CD4-positive, alpha-beta T cell treated with Interleukin-15 for 4 hours (primary cell): ENCODE results near the gene TMEM132C.

Experiments
- DNase-seq: peaks from one replicate; pipeline ENCODE4 v3.0.0-alpha.2; 2020; ENCODE audit warnings: low spot score

The TMEM132C gene

DNA sequence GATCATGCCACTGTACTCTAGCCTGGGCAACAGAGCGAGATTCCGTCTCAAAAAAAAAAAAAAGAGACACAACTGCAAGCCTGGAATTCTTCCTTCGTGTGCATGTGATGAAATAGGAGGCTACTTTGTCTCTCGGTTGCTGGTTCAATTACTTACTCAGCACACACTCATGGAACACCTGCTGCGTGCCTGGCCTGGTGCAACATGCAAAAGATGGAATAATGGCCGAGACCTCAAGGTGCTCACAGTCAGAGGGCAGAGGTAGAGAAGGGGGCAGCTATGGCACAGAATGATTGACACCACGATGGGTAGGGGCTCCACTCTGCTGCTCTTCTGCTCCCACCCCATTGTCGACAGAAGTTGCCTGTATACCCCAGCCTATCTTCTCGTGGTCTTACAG, 444.5 kb downstream of the TMEM132C start:
- DNase-seq = no peak

DNA sequence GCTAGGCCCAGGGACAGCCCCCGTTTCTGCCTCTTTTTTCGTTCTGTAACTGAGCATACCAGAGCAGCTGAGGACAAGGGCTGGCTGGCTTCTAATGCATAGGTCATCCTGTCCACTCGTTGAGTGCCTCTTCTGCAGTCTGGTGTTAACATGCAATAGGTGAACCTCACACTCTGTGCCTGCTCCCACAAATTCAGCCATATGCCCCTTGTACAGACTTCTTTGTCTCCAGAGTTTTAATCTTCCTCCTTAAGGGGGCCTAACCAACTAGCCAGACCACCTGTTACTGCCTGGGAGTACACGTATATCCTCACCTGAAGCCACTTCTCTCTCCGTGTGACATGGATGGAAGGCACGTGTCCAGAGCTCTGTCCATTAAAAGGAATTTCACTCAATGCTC, 445.7 kb downstream of the TMEM132C start:
- no peak for DNase-seq

GRCh38 chr12:128715485-128715884, 448.5 kb downstream of the TMEM132C start:
- DNase-seq = no peak

DNA sequence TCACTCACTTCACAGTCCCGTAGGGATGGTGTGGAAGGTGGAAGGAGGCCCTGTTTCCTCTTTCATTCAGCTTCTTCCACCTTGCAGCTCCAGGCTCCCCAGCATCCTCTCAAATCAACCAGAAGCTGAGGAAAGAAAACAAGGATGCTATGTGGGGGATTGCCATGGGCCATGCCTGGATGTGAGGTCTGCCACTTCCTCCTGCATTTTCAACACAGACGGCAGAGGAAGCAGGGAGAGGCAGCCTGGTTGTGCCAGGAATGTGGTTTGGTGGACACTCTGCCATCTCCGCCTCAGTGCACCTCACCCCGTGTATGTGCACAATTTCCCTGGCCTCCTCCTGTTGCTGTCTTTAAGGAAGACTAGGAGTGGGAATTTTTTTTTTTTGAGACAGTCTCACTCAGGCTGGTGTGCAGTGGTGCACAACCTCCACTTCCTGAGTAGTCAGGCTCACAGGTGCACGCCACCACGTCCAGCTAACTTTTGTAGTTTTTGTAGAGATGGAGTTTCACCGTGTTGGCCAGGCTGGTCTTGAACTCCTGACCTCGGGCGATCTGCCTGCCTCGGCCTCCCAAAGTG, 457.6 kb downstream of the TMEM132C start:
- no peak for DNase-seq

GRCh38 chr12:128726886-128727285, 459.9 kb downstream of the TMEM132C start:
- DNase-seq = no peak

DNA sequence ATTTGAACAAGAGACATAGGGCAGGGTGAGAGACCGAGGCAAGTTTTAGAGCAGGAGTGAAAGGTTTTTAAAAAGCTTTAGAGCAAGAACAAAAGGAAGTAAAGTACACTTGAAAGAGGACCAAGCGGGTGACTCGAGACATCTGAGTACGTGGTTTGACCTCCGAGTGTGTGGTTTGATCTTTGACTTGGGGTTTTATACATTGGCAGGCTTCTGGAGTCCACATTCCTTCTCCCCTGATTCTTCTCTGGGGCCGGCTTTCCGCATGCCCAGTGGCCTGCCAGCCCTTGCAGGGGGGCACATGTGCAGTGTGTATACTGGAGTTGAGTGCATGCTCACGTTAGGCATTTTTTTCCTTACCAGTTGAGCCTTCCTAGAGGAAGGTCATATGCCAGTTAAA, 460.5 kb downstream of the TMEM132C start:
- no peak for DNase-seq

DNA sequence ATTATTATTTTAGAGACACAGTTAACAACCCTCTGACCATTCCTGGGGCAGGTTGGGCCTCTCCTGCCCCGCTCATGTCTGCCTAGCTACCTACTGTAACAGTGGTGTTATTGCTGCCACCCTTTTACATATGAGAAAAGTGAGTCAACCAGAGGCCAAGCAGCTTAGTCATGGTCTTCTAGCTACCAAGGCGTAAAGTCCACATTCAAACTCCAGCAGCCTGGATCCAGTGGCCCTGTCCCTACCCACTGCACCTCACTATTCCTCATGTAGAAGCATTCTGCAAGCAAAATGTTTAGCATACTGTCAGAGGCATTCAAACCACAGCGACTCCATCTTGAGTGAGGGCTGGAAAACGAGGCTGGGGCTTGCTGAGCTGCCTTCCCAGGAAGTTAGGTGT, 461.0 kb downstream of the TMEM132C start:
- DNase-seq = no peak

DNA sequence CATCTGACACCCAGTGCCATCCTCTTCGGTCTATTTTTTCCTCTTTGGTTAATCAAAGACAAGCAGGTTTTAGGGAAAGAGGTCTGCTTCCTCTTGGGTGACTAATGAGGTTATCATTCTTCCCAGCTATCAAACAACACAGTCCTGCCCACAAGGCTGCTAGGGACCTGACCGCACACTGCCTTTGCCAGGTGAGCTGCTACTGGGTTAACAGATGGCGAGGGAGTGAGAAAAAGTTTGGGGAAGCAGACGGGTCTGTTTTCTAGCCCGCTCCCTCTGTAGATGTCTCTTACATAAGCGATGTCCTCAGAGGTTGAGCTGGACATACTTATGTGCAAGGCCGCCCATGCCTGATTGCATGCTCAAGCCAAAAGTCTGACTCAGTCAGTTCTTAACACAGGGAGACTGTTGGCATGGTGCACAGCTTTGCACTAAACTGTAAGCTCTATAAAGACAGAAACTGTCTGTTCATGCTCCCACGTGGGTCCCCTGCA, 462.7 kb downstream of the TMEM132C start:
- DNase-seq = no peak

DNA sequence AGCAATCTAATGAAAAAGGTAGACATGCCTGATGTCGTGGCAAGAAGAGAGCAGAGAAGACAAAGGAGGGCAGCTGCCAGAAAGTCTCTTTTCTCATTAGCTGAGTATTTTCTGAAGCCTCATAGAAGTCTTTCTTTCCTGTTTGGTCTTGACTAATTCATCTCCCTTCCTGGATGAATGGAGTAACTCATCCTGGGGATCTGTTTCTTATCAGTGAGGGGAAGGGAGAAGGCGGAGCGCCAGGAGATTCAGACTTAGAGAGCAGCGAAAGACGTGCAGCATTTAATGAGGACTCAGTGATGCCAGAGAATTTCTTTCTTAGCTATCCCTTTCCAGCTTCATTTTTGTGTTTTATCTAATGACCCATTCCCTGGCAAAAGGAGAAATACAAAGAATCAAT, 467.4 kb downstream of the TMEM132C start:
- no peak for DNase-seq

- no peak for DNase-seq
These were observed 470.5 kb downstream of the TMEM132C start for GRCh38 chr12:128737292-128737966.

DNA sequence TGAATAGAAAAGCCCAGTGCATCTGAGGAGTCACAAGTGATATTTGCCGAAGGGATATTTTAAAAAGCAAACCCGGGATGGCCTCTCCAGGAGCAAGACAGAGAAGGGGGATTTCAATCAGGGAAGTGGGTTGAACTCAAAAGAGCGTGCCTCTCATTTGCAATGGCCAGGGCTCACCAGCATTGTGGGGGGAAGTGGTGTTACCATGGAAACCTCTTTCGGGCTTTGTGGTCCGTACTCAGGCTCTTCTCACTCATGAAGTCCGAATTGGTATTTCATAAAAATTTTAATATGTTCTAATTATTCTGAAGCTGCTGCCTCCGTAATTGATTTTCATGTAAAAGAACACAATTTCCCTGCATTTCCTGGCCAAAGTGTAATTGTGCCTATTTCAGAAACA, 476.9 kb downstream of the TMEM132C start:
- DNase-seq = no peak

DNA sequence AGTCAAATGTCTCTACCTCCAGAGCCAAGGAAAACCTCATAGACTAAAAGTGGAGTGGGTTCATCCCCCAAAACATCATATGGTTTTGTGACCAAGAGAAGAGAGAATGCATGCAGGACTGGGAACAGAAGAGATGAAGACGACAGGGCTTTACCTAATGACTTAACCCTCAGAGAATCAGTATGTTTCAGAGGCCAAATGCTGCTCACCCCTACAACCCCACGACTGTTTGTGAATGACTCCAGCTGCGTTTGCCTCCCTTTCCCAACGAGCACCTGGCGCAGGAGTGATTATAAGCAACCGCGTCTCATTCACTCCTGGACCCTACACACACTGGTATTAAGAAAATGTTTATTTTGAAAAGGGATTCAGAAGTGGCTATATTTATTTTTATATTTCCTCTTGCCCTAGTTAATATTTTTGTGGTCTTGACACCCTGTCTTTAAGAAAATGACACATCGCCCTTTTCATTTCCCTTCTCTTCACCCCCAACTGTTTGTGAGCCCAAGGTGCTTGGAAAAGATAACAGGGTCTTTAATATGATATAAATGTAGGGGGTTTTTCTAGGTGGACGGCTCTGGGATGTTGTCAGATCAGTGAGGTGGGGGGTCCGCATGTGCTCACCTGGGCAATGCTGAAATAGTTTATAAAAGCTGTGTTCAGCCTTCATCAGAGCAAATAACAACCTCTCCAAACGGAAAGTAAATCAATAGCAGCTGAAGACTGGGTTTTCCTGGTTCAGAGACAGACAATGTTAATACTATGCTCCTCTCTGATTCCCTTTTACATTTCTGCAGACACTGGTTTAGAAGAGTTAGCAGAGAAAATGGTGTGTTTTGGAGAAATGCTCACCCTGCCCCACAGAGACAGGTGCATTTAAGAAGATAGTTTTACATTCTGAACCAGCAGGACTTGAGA, 479.1 kb downstream of the TMEM132C start:
- peak; percentile 13 for DNase-seq

DNA sequence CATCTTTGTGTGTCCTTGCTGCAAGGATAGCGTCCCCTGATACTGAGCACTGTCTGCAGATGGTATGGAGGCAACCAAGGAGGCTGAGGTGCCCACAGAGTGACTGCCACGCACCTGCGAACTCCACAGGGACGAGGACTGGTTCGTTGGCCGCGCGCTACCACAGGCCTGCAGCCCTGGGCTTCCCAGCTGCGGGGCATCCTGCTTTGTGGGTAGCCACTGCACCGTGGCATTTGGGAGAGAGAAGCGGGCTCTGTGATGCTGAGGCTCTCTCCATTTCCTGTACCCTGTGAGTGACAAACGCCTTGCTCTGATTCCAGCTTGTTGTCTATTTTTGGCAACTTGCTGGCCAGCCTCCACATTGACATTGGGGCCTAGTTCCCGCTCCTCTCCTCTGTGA, 480.5 kb downstream of the TMEM132C start:
- DNase-seq = no peak

GRCh38 chr12:128752386-128752785, 485.4 kb downstream of the TMEM132C start:
- DNase-seq = no peak

DNA sequence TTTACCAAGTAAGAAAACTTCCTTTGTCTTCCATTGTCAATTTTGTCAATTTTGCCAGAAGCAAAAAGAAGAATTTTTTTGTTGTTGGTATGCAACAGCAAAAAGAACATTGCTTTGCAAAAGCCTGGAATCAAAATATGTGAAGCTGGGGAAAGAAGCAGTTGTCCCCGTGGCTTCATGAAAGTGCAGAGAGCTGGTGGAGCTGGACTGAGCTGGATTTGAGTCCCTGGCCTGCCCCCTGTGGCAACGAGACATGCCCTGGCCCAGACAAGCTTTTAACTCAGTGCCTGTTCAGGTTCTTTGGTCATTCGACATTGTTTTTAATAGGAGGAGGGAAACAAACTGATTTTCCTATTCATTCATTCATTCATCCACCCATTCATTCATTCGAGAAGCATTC, 486.5 kb downstream of the TMEM132C start:
- no peak for DNase-seq

DNA sequence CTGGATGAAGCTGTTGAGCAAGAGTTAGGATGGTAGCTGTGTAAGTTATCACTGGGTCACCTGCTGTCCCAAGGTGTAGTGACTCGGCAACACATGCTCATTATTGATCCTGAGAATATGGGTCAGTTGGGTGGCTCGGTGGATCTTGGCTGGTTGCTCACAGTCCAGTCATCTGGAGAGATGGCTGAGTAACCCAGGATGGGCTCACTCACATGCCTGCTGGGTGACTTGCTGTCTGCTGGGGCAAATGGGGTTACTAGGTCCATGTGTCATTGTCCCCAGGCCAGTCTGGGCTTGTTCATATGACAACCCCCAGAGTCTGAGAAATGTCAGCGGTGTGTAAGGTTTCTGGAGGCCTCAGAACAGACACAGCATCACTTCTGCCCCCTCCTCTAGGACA, 487.3 kb downstream of the TMEM132C start:
- DNase-seq = no peak

- DNase-seq = no peak
These were observed 488.6 kb downstream of the TMEM132C start for GRCh38 chr12:128755566-128755965.
